ENCODE results near the gene LAMA4. TPM values are rescaled to one million over a fixed set of nuclear protein-coding genes. Genes with fewer than 3 reads are reported as not detected.

LAMA4 gene
- total RNA-seq, 1 donor from 2014 or later, result 0.56 TPM

- no peak for DNase-seq (ENCODE audit: low spot score)
- no peaks in the 10 kb centered on the region for H3K27me3 Mint-ChIP-seq (ENCODE audit: insufficient read depth, low read depth)
- no peak for TF ChIP-seq EZH2 (IDR thresholded peaks at IDR 0.05)
- no peak for TF ChIP-seq EZH2phosphoT487 (IDR thresholded peaks at IDR 0.05)
- TF ChIP-seq CTCF (IDR thresholded peaks at IDR 0.05), result no peak
Observed at GRCh38 chr6:112065426-112065986, 188.9 kb downstream of the LAMA4 start.

GRCh38 chr6:112062966-112063365 is 191.4 kb downstream of the LAMA4 start:
- Histone ChIP-seq H3K9me3 (ENCODE audit: low read depth) (no peaks in the 10 kb centered on the region), H3K9ac (no peak overlapping the region), H3F3A (ENCODE audit: low read depth) (no peaks in the 10 kb centered on the region), H3K4me2 (no peak overlapping the region), H3K79me2 (ENCODE audit: low read depth) (no peaks in the 10 kb centered on the region), H2AFZ (replicated peaks) (no peak overlapping the region), H3K27me3 (no peaks in the 10 kb centered on the region), H3K4me3 (no peak overlapping the region), H4K20me1 (ENCODE audit: low read depth) (no peaks in the 10 kb centered on the region), H3K27ac (no peak overlapping the region), H3K4me1 (no peaks in the 10 kb centered on the region), H3K36me3 (no peaks in the 10 kb centered on the region)
- H3K4me1 Mint-ChIP-seq, result no peaks in the 10 kb centered on the region
- H3K27me3 Mint-ChIP-seq (ENCODE audit: insufficient read depth, low read depth), result no peaks in the 10 kb centered on the region
- H3K27ac Mint-ChIP-seq, result no peak overlapping the region
- H3K4me3 Mint-ChIP-seq, result no peak overlapping the region
- TF ChIP-seq EZH2phosphoT487 (IDR thresholded peaks at IDR 0.05) (no peak), CTCF (IDR thresholded peaks at IDR 0.05) (no peak), EZH2 (IDR thresholded peaks at IDR 0.05) (no peak)
- H3K9me3 Mint-ChIP-seq, result no peaks in the 10 kb centered on the region
- no peak for DNase-seq (ENCODE audit: low spot score)
- H3K36me3 Mint-ChIP-seq, result no peaks in the 10 kb centered on the region

More at GRCh38 chr6:112065426-112065986, 188.9 kb downstream of the LAMA4 start:
- Histone ChIP-seq H3K4me2 (no peak overlapping the region), H3K9ac (no peak overlapping the region), H3K4me1 (no peaks in the 10 kb centered on the region), H3K4me3 (no peak overlapping the region), H3K36me3 (no peaks in the 10 kb centered on the region), H3K9me3 (ENCODE audit: low read depth) (no peaks in the 10 kb centered on the region), H3K27me3 (no peaks in the 10 kb centered on the region), H3K79me2 (ENCODE audit: low read depth) (no peaks in the 10 kb centered on the region), H3K27ac (no peak overlapping the region), H2AFZ (replicated peaks) (no peak overlapping the region), H4K20me1 (ENCODE audit: low read depth) (no peaks in the 10 kb centered on the region), H3F3A (ENCODE audit: low read depth) (peaks cover 4% of the 10 kb centered on the region)
- no peaks in the 10 kb centered on the region for H3K4me1 Mint-ChIP-seq
- no peaks in the 10 kb centered on the region for H3K9me3 Mint-ChIP-seq
- no peak overlapping the region for H3K4me3 Mint-ChIP-seq
- H3K36me3 Mint-ChIP-seq, result no peaks in the 10 kb centered on the region
- no peak overlapping the region for H3K27ac Mint-ChIP-seq

GRCh38 chr6:112061605-112062004 is 192.8 kb downstream of the LAMA4 start:
- Histone ChIP-seq H3K4me3 (no peak overlapping the region), H3K4me2 (no peak overlapping the region), H3F3A (ENCODE audit: low read depth) (no peaks in the 10 kb centered on the region), H3K27ac (no peak overlapping the region), H4K20me1 (ENCODE audit: low read depth) (no peaks in the 10 kb centered on the region), H3K9me3 (ENCODE audit: low read depth) (no peaks in the 10 kb centered on the region), H3K79me2 (ENCODE audit: low read depth) (no peaks in the 10 kb centered on the region), H3K4me1 (no peaks in the 10 kb centered on the region), H3K9ac (no peak overlapping the region), H3K36me3 (no peaks in the 10 kb centered on the region), H3K27me3 (no peaks in the 10 kb centered on the region), H2AFZ (replicated peaks) (no peak overlapping the region)
- no peak for DNase-seq (ENCODE audit: low spot score)
- Mint-ChIP-seq H3K4me3 (no peak overlapping the region), H3K9me3 (no peaks in the 10 kb centered on the region), H3K36me3 (no peaks in the 10 kb centered on the region), H3K4me1 (no peaks in the 10 kb centered on the region), H3K27ac (no peak overlapping the region), H3K27me3 (ENCODE audit: insufficient read depth, low read depth) (no peaks in the 10 kb centered on the region)
- no peak for TF ChIP-seq EZH2 (IDR thresholded peaks at IDR 0.05)
- no peak for TF ChIP-seq CTCF (IDR thresholded peaks at IDR 0.05)
- TF ChIP-seq EZH2phosphoT487 (IDR thresholded peaks at IDR 0.05), result no peak

Small RNAs within 50 kb of the gene (small RNA-seq; reads per million reads assigned to genes)
- not detected for gene RNU6-1226P

Other genes with a start within 250 kb of the LAMA4 start
- gene CCN6, start 200.5 kb downstream of the LAMA4 start, total RNA-seq (ENCODE audit: low replicate concordance), result not detected in 2 replicates
- gene TUBE1, start 167.1 kb downstream of the LAMA4 start, total RNA-seq (ENCODE audit: low replicate concordance), result 24.1 and 49.0 TPM in 2 replicates
- gene FAM229B, start 167.0 kb downstream of the LAMA4 start, total RNA-seq (ENCODE audit: low replicate concordance), result 14.1 and 32.2 TPM in 2 replicates
- not detected in 2 replicates for gene RFPL4B, start 92.8 kb upstream of the LAMA4 start, total RNA-seq (ENCODE audit: low replicate concordance)

All from neural progenitor cell (in vitro differentiated cells).